HG02973 (cell line): ENCODE results near the gene GTF2IRD1.
"Not testable (repeated sequence)": the region's sequence is repeated elsewhere in the genome, so short reads cannot be mapped to it uniquely, and the experiment has no call there.

Source experiments
- ATAC-seq: cut with Tn5 transposase; IDR thresholded peaks from one replicate; pipeline ENCODE4 v1.9.1; 2021; ENCODE audit warnings: moderate library complexity; ENCODE audit not compliant: unreplicated experiment

Gene GTF2IRD1

GRCh38 chr7:74544706-74545469 lies 91.2 kb downstream of the GTF2IRD1 start:
- ATAC-seq = no peak

- no peak for ATAC-seq
These were observed 92.2 kb downstream of the GTF2IRD1 start for GRCh38 chr7:74545921-74546320.

DNA sequence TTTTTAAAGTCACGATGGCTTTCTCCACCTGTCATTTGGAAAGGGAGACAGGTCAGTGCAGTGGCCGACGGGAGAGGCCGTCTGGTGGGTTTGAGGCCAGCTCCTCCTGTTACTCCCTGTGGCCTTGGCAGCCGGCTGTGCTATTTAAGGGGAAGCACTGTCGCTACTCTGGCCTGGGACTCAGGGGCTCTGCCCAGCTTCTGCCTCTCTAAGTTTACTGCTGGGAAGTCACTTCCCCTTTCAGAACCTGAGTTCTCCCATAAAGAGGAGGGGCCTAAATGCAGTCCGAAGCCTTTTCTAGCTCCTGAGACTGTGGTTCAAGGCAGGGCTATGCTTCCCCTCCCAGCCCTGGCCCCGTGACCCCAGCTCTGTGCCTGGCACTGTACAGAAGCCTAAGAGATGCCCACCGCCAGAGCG lies 99.9 kb downstream of the GTF2IRD1 start:
- not testable (repeated sequence) for ATAC-seq

GRCh38 chr7:74554178-74554577 lies 100.5 kb downstream of the GTF2IRD1 start:
- no peak for ATAC-seq

DNA sequence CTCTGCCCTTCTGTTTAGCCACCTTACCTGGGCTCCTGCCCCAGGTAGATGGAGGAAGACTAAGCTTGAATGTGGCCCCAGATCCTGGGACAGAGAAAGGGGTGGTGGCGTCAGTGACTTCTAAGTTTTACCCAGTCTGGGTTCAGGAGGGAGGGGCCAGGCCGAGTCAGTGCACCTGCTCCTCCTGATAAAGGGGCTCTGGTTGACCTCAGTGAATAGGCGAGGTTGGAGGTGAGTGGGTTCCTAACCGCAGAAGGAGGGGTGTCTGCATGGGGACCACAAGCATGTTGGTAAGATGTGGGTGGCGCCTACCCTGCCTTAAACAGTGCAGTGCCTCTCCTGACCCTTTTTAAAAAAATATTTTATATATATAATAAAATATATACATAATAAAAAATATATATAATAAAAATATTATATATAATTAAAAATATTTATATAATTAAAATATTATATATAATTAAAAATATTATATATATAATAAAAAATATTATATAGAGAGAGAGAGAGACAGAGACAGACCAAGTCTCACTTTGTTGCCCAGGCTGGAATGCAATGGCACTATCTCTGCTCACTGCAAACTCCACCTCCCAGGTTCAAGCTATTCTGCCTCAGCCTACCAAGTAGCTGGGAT lies 106.5 kb downstream of the GTF2IRD1 start:
- no peak for ATAC-seq

DNA sequence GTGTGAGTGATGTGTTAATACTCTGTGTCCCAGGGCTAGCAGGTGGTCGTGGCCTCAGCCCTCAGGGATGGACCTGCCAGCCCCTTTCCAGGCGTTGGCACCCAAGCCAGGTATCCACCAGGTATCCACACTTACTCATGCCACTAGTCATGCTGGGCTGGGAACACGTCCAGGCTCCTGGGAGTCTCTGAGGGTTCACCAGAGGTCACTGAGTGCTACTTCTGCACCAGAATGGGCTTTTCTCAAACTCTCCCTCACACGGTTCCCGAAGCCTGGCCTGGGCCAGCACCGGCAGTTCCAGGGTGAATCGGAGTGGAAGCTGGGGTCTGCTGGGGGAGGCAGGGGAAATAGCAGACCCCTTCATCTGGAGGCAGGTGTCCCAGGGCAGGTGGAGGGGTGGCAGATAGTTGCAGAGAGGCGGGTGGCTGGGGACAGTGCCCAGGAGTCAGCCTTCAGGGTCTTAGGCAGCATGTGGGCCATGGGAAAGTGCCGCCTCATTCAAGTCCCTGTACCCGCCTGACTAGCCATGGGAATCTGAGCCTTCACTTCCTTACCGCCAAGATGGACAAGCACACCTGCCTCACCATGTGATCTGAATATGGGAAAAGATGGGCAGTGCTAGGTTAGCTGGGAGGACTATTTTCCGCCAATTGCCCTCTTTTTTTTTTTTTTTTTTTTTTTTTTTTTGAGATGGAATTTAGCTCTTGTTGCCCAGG lies 108.3 kb downstream of the GTF2IRD1 start:
- ATAC-seq = no peak

DNA sequence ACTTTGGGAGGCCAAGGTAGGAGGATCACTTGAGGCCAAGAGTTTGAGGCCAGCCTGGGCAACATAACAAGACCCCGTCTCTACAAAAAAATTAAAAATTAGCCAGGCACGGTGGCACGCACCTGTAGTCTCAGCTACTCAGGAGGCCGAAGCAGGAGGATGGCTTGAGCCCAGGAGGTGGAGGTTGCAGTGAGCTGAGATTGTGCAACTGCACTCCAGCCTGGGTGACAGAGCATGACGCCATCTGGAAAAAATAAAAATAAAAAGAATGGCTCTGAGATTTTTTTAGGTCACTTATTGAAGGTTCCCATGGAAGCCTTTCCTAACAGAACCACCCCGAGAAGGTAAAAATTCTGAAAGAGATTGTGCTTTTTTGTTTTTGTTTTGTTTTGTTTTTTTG lies 109.9 kb downstream of the GTF2IRD1 start:
- ATAC-seq = not testable (repeated sequence)

DNA sequence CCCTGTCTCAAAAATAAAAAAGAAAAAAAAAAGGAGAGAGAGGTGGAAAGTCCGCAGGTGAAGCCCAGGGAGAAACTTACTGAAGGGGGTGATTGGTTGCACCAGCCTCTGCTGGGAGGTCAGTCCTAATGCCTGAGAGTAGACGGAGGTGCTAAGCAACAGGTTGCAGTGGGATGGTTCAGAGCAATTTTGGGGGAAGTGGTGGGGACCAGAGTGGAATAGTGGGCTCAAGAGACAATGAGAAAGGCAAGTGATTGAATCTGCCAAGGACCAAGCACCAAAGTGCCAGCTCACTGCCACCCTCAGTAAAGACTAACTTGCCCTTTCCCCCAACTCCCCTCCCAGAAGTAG lies 113.6 kb downstream of the GTF2IRD1 start:
- no peak for ATAC-seq

GRCh38 chr7:74568658-74569057 lies 115.0 kb downstream of the GTF2IRD1 start:
- no peak for ATAC-seq

- no peak for ATAC-seq
These were observed 115.9 kb downstream of the GTF2IRD1 start for GRCh38 chr7:74569501-74570075.

DNA sequence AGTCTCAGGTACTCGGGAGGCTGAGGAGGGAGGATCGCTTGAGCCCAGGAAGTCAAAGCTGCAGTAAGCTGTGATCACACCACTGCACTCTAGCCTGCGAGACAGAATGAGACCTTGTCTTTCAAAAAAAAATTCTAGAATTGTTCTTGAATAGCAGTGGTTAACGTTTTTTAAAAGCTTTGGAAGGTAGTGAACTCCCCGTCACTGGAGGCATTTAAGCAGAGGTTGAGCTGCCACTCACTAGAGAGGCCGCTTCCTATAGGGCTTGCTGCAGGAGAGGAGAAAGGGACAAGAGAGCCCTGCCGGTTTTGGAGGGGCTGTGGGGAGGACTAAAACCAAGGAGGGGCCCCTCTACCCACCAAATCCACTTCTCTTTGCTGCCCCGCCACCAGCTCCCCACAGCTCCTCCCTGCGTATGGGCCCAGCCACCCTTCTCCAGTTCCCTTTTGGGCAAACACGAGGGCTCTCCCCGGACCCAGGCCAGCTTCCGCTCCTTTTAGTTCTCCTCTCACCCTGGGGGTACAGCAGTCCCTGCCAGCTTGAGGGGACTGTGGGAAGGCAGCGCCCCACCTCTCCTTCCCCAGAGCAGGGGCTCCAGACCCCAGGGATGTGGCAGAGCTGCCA lies 116.9 kb downstream of the GTF2IRD1 start:
- no peak for ATAC-seq

- ATAC-seq = no peak
These were observed 118.7 kb downstream of the GTF2IRD1 start for GRCh38 chr7:74572301-74572979.

- ATAC-seq = no peak
These were observed 119.8 kb downstream of the GTF2IRD1 start for GRCh38 chr7:74573512-74573911.

DNA sequence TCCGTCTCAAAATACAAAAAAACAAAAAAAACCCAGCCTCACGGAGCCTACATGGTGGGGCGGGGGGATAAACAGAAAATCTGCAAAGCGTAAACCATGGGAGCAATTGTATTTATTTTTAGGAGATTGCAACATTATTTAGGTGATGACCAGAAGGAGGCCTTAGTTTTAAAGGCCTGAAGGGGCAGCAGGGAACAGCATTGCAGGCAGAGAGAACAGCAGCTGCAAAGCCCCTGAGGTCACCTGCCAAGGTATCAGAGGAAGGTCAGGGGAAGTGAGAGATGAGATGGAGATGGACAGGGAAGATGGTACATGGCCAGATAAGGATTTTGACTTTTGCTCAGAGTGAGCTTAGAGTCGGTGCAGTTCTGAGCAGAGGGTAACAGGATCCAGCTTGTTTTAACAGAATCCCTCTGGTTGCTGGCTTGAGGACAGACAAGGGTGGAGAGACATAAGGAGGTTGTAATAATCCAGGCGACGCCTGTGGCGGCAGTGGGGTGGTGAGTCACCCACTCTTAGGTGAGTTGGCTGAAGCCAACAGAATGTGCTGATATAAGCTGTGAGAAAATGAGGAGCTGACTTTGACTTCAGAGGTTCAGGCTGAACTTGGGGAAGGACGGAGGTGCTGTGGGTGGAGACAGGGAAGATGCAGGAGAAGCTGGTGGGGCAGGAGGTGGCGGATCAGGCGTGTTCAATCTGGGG lies 121.5 kb downstream of the GTF2IRD1 start:
- ATAC-seq = no peak

GRCh38 chr7:74575811-74576210 lies 122.1 kb downstream of the GTF2IRD1 start:
- ATAC-seq = no peak

DNA sequence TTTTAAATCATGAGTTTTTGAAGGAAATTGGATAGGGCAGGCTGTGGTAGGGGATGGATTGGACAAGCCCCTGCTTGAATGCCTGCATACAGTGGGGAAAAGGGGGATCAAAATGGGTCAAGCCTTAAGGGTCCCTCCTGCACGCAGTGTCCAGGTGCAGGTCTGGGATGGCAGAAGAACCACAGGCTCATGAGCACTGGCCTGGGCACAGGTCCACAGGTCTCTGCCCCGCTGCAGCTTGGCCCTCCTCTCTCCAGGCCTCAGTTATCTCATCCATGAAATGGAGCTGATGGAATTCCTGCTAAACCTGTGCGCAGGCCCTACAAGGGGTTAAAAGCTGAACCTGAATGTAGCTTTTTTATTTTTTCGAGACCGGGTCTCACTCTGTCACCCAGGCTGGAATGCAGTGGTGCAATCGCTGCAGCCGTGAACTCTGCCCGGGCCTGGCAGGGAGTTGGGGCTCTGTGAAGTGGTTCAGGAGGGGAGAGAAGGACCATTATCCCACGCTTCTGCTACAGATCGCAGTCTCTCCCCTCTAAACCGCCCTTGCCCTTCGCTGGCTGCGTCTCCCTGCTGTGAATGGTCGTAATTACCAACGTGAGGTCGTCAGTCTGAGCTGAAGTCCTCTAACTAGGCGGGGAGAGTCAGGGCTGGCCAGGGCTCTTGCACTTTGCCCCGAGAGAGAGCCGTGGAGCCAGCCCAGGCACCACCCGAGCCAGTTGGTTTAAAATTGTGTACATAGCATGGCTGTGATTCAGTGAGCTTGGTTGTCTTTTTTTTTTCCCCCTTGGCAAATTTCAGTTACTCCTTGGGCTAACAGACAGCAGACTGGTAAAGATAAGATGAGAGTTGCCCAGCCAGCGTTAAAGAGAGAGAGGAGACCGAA lies 126.3 kb downstream of the GTF2IRD1 start:
- no peak for ATAC-seq

- ATAC-seq = no peak
These were observed 128.3 kb downstream of the GTF2IRD1 start for GRCh38 chr7:74581916-74582440.

GRCh38 chr7:74582447-74583039 lies 128.8 kb downstream of the GTF2IRD1 start:
- no peak for ATAC-seq
